Measurements from ENCODE around the gene HACL1. TPM values are rescaled to one million over a fixed set of nuclear protein-coding genes. Genes with fewer than 3 reads are reported as not detected.

The HACL1 gene
- polyA plus RNA-seq, 1 of the 3 experiments (the other 2 are of a cell fraction) = 15.1 TPM

DNA sequence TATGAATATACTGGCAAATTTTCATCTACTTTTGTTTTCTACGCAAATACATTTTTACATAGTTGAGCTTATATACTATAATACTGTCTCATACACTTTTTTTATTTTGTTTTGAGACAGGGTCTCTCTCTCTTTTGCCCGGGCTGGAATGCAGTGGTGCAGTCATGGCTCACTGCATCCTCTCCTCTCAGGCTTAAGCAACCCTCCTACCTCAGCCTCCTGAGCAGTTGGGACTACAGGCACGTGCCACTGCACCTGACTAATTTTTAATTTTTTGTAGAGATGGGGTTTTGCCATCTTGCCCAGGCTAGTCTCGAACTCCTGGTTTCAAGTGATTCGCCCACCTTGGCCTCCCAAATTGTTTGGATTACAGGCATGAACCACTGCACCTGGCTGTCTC, 25.9 kb downstream of the HACL1 start:
- no peak overlapping the region for H3K4me2 ChIP-seq
- DNase-seq = no peak
- H3K9ac ChIP-seq = no peak overlapping the region
- H3K27me3 ChIP-seq (ENCODE audit: insufficient read depth) = no peaks in the 10 kb centered on the region
- no peaks in the 10 kb centered on the region for H3K79me2 ChIP-seq (ENCODE audit: insufficient read depth)
- H4K20me1 ChIP-seq (ENCODE audit: insufficient read depth) = no peaks in the 10 kb centered on the region
- peaks cover 17% of the 10 kb centered on the region for H3F3A ChIP-seq (replicated peaks; ENCODE audit: insufficient read depth)
- no peak overlapping the region for H2AFZ ChIP-seq (ENCODE audit: low read depth)
- H3K9me2 ChIP-seq = no peaks in the 10 kb centered on the region
- H3K27ac ChIP-seq (ENCODE audit: low read depth in 2 of 2, low read length in 1 of 2) = no peak overlapping the region
- H3K36me3 ChIP-seq (replicated peaks in 1 of 2; ENCODE audit: control insufficient read depth in 1 of 2, insufficient read depth in 2 of 2, low read length in 1 of 2) = peaks cover 38 to 59% of the 10 kb centered on the region in 2 experiments
- H3K4me1 ChIP-seq (ENCODE audit: control insufficient read depth in 1 of 2, insufficient read depth in 2 of 2, low read depth in 1 of 2, low read length in 1 of 2) = peaks cover 2 to 11% of the 10 kb centered on the region in 2 experiments; a peak in 3 of 4 replicates
- CTCF ChIA-PET = no interaction called here
- no peaks in the 10 kb centered on the region for H3K9me3 ChIP-seq
- no peak overlapping the region for H3K4me3 ChIP-seq (ENCODE audit: low read depth in 2 of 2, low read length in 1 of 2)
- 96% methylated on average over 5 of the region's 5 CpGs for WGBS (ENCODE audit: low lambda C conversion rate)
- TF ChIP-seq, protein P1, sequence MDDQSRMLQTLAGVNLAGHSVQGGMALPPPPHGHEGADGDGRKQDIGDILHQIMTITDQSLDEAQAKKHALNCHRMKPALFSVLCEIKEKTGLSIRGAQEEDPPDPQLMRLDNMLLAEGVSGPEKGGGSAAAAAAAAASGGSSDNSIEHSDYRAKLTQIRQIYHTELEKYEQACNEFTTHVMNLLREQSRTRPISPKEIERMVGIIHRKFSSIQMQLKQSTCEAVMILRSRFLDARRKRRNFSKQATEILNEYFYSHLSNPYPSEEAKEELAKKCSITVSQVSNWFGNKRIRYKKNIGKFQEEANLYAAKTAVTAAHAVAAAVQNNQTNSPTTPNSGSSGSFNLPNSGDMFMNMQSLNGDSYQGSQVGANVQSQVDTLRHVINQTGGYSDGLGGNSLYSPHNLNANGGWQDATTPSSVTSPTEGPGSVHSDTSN (IDR thresholded peaks at IDR 0.05) = no peak
- no peak for TF ChIP-seq MEF2A (IDR thresholded peaks at IDR 0.05; ENCODE audit: borderline replicate concordance, low read depth)
- TF ChIP-seq POLR2AphosphoS5 (IDR thresholded peaks at IDR 0.05; ENCODE audit: low read depth, low read length) = no peak
- no peak for TF ChIP-seq FOXJ3 (CRISPR knock-in tag; IDR thresholded peaks at IDR 0.05)
- no peak for TF ChIP-seq GATA2 (CRISPR knock-in tag; IDR thresholded peaks at IDR 0.05)
- TF ChIP-seq RXRA (IDR thresholded peaks at IDR 0.05; ENCODE audit: borderline replicate concordance, low read depth) = no peak
- no peak for TF ChIP-seq YY1 (IDR thresholded peaks at IDR 0.05; ENCODE audit: low read depth)
- no peak for TF ChIP-seq NRF1 (IDR thresholded peaks at IDR 0.05; ENCODE audit: low read depth, low read length)
- TF ChIP-seq, protein P2, sequence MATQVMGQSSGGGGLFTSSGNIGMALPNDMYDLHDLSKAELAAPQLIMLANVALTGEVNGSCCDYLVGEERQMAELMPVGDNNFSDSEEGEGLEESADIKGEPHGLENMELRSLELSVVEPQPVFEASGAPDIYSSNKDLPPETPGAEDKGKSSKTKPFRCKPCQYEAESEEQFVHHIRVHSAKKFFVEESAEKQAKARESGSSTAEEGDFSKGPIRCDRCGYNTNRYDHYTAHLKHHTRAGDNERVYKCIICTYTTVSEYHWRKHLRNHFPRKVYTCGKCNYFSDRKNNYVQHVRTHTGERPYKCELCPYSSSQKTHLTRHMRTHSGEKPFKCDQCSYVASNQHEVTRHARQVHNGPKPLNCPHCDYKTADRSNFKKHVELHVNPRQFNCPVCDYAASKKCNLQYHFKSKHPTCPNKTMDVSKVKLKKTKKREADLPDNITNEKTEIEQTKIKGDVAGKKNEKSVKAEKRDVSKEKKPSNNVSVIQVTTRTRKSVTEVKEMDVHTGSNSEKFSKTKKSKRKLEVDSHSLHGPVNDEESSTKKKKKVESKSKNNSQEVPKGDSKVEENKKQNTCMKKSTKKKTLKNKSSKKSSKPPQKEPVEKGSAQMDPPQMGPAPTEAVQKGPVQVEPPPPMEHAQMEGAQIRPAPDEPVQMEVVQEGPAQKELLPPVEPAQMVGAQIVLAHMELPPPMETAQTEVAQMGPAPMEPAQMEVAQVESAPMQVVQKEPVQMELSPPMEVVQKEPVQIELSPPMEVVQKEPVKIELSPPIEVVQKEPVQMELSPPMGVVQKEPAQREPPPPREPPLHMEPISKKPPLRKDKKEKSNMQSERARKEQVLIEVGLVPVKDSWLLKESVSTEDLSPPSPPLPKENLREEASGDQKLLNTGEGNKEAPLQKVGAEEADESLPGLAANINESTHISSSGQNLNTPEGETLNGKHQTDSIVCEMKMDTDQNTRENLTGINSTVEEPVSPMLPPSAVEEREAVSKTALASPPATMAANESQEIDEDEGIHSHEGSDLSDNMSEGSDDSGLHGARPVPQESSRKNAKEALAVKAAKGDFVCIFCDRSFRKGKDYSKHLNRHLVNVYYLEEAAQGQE (IDR thresholded peaks at IDR 0.05; ENCODE audit: low read depth, low read length) = no peak
- POLR2A ChIA-PET = no interaction called here

DNA sequence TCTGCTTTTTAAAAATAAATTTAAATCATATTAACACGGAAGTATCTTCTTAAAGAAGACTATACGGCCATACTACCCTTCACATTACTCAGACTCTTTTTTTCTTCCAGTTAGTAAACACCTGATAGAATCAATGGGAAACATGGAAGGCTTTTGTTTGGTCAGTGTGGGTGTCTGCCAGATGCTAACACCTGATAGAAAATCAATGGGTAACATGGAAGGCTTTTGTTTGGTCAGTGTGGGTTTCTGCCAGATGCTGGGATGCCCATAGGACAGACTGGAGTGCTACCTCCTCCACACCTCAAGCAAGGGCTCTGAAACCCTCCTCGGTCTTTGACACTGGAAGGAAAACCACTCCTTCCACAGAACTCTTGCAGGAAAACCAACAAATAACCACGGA, 29.2 kb downstream of the HACL1 start:
- Histone ChIP-seq H3K27ac (ENCODE audit: low read depth in 2 of 2, low read length in 1 of 2) (no peak overlapping the region), H3K36me3 (replicated peaks in 1 of 2; ENCODE audit: control insufficient read depth in 1 of 2, insufficient read depth in 2 of 2, low read length in 1 of 2) (peaks cover 39 to 61% of the 10 kb centered on the region in 2 experiments), H3K9ac (no peak overlapping the region), H3K9me2 (no peaks in the 10 kb centered on the region), H3K4me2 (no peak overlapping the region), H3K27me3 (ENCODE audit: insufficient read depth) (no peaks in the 10 kb centered on the region), H3K4me1 (ENCODE audit: control insufficient read depth in 1 of 2, insufficient read depth in 2 of 2, low read depth in 1 of 2, low read length in 1 of 2) (peaks cover 0 to 2% of the 10 kb centered on the region in 2 experiments; a peak in 2 of 4 replicates), H3K9me3 (no peaks in the 10 kb centered on the region), H3K79me2 (ENCODE audit: insufficient read depth) (no peaks in the 10 kb centered on the region), H4K20me1 (ENCODE audit: insufficient read depth) (no peaks in the 10 kb centered on the region), H3F3A (replicated peaks; ENCODE audit: insufficient read depth) (peaks cover 6% of the 10 kb centered on the region), H2AFZ (ENCODE audit: low read depth) (no peak overlapping the region), H3K4me3 (ENCODE audit: low read depth in 2 of 2, low read length in 1 of 2) (no peak overlapping the region)
- POLR2A ChIA-PET = no interaction called here
- CTCF ChIA-PET = interaction anchor here (0.8 to 2.8 kb wide), 4 partner anchors 14 to 606 kb away, joined by 3 to 6 read pairs (median 3); no protein-coding TSS in a partner anchor
- WGBS (ENCODE audit: low lambda C conversion rate) = 91% methylated on average over 4 of the region's 4 CpGs
- no peak for DNase-seq
- TF ChIP-seq EP300 (IDR thresholded peaks at IDR 0.05; ENCODE audit: borderline replicate concordance in 1 of 2, low read depth in 1 of 2, low read length in 1 of 2) (no peak), YY1 (IDR thresholded peaks at IDR 0.05; ENCODE audit: low read depth) (no peak), ELF1 (IDR thresholded peaks at IDR 0.05) (no peak), RFX5 (IDR thresholded peaks at IDR 0.05; ENCODE audit: low read length) (no peak), TCF12 (IDR thresholded peaks at IDR 0.05) (no peak), FOXJ3 (CRISPR knock-in tag; IDR thresholded peaks at IDR 0.05) (no peak), SMC3 (IDR thresholded peaks at IDR 0.05; ENCODE audit: low read depth, low read length) (no peak), CHD2 (IDR thresholded peaks at IDR 0.05; ENCODE audit: low read length, partially characterized antibody) (no peak), NFIC (IDR thresholded peaks at IDR 0.05; ENCODE audit: borderline replicate concordance) (no peak), FOSL2 (IDR thresholded peaks at IDR 0.05; ENCODE audit: borderline replicate concordance, low read depth) (no peak), RXRA (IDR thresholded peaks at IDR 0.05; ENCODE audit: borderline replicate concordance, low read depth) (no peak), RCOR1 (IDR thresholded peaks at IDR 0.05; ENCODE audit: low read length) (no peak), NRF1 (IDR thresholded peaks at IDR 0.05; ENCODE audit: low read depth, low read length) (no peak)
- TF ChIP-seq, protein P2 (IDR thresholded peaks at IDR 0.05; ENCODE audit: low read depth, low read length) = no peak
- TF ChIP-seq, protein P3, sequence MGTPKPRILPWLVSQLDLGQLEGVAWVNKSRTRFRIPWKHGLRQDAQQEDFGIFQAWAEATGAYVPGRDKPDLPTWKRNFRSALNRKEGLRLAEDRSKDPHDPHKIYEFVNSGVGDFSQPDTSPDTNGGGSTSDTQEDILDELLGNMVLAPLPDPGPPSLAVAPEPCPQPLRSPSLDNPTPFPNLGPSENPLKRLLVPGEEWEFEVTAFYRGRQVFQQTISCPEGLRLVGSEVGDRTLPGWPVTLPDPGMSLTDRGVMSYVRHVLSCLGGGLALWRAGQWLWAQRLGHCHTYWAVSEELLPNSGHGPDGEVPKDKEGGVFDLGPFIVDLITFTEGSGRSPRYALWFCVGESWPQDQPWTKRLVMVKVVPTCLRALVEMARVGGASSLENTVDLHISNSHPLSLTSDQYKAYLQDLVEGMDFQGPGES (IDR thresholded peaks at IDR 0.05; ENCODE audit: low read depth, low read length) = no peak
